Measurements from ENCODE around the gene PCA3.
"Not testable (repeated sequence)": the region's sequence is repeated elsewhere in the genome, so short reads cannot be mapped to it uniquely, and the experiment has no call there.

The PCA3 gene

DNA sequence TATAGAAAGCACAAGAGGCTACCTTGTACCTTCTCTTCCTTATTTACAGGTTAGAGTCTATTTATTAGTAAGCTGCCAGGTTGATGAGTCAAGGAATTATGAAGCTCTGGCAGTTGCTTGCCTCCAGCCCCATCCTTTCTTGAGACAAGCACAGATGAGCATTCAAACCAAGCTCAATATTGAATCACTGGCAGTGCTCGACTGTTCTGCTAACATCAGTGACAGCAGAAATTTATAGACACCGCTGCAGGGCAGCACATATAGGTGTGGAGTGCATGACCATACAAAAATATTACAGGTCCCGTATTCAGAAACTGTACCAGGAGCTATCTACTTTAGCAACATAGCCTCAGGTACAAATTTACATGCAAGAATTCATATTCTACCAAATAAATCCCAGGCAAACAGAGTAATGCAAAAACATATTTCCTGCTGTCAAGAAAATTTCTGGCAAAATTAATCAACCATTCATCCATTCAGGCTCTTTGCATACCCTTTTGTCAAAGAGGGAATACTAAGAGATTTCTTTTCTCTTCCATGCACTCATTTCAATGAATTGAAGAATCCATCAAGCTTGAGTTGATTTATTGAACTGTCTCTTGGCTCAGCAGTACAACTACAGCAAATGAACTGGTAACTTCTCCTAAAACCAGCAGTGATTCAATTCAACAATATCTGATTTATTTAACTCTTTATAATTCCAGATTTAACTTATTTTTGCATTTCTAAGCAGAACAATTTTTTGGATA, 26.9 kb upstream of the PCA3 start:
- in situ Hi-C loops (cut with MboI; ENCODE audit: low sequenced_read_pairs) = no loop called here
- H3K27me3 ChIP-seq (ENCODE audit: low read depth) = no peaks in the 10 kb centered on the region
- no peaks in the 10 kb centered on the region for H3K4me1 ChIP-seq
- no peak overlapping the region for H3K4me3 ChIP-seq
- H3K9me3 ChIP-seq = no peaks in the 10 kb centered on the region
- DNase-seq (ENCODE audit: low spot score in 2 of 2) = no peak
- no peaks in the 10 kb centered on the region for H3K36me3 ChIP-seq (replicated peaks)

DNA sequence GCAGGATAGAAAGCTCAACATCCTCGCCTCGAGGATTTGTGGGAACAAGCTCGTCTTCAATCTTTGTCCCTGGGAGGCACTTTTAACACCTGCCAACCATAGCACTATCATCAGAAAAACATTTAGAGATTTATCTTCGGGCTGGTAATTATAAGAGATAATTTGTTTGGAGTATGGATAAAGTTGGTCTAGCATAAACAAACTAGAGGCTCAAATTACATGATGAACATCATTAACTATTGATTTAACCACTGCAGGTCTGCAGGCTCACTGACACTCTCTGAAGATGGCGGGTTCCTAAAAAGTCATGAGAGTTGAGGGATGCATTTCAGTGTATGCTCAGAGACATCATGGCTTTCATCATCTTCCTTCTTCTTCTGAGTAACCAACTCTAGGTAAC, 25.8 kb upstream of the PCA3 start:
- Histone ChIP-seq H3K9me3 (no peaks in the 10 kb centered on the region), H3K27me3 (ENCODE audit: low read depth) (no peaks in the 10 kb centered on the region), H3K36me3 (replicated peaks) (no peaks in the 10 kb centered on the region), H3K4me3 (no peak overlapping the region), H3K4me1 (no peaks in the 10 kb centered on the region)
- DNase-seq (ENCODE audit: low spot score in 2 of 2) = no peak
- in situ Hi-C loops (cut with MboI; ENCODE audit: low sequenced_read_pairs) = no loop called here

DNA sequence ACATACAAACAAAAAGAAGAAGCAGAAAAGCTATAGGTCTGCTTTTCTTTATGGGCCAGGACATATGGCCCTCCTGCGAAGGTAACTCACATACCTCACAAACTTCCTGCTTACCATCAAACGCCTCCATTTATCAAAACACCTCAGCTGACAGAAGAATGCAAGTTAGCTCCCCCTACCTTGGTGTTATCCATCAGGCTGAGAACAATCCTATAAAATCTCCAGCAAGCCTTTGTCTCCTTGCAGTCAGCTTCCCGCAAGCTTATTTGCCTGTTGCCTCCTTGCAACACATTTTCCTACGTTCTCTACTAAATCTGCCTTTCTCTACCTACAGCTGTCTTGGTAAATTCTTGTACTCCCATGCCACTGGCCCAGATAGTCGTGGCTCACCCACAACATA, 22.7 kb upstream of the PCA3 start:
- Histone ChIP-seq H3K9me3 (no peaks in the 10 kb centered on the region; the same call in 1 of the 2 replicates), H3K4me1 (no peaks in the 10 kb centered on the region), H3K4me3 (no peak overlapping the region), H3K27me3 (ENCODE audit: low read depth) (no peaks in the 10 kb centered on the region), H3K36me3 (replicated peaks) (no peaks in the 10 kb centered on the region)
- DNase-seq (ENCODE audit: low spot score in 2 of 2) = no peak
- in situ Hi-C loops (cut with MboI; ENCODE audit: low sequenced_read_pairs) = no loop called here

DNA sequence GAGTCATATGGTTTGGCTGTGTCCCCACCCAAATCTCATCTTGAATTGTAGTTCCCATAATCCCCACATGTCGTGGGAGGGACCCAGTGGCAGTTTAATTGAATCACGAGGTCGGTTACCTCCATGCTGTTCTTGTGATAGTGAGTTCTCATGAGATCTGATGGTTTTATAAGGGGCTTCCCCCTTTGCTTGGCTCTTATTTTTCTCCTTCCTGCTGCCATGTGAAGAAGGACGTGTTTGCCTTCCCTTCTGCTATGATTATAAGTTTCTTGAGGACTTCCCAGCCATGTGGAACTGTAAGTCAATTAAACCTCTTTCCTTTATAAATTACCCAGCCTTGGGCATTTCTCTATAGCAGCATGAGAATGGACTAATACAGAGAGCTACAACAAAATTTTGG, 21.3 kb upstream of the PCA3 start:
- DNase-seq (ENCODE audit: low spot score in 2 of 2); H3K4me1 ChIP-seq; H3K36me3 ChIP-seq (replicated peaks); in situ Hi-C loops (cut with MboI; ENCODE audit: low sequenced_read_pairs); H3K4me3 ChIP-seq; H3K9me3 ChIP-seq; H3K27me3 ChIP-seq (ENCODE audit: low read depth): not testable (repeated sequence)

DNA sequence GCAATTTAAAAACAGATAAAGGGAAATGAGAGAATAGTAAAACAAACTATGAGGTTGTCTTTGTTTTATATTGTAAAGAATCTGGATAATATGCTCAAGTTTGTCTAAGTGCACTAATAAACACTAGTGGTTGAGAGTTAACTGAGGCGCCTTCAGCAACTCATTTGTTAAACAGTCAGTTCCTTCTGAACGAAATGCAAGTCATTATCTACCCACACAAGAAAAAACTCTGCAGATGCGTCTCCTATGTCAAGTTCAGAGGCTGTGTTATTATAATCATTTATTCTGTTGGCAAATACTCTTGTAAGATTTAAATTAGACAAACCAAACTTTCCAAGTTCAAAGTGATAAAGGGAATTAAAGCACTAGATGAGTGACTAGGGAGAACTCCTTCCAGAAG, 20.3 kb upstream of the PCA3 start:
- H3K4me1 ChIP-seq = no peaks in the 10 kb centered on the region
- H3K9me3 ChIP-seq = no peaks in the 10 kb centered on the region; the same call in 1 of the 2 replicates
- H3K36me3 ChIP-seq (replicated peaks) = no peaks in the 10 kb centered on the region
- no peaks in the 10 kb centered on the region for H3K27me3 ChIP-seq (ENCODE audit: low read depth)
- in situ Hi-C loops (cut with MboI; ENCODE audit: low sequenced_read_pairs) = no loop called here
- H3K4me3 ChIP-seq = no peak overlapping the region
- DNase-seq (ENCODE audit: low spot score in 2 of 2) = no peak

DNA sequence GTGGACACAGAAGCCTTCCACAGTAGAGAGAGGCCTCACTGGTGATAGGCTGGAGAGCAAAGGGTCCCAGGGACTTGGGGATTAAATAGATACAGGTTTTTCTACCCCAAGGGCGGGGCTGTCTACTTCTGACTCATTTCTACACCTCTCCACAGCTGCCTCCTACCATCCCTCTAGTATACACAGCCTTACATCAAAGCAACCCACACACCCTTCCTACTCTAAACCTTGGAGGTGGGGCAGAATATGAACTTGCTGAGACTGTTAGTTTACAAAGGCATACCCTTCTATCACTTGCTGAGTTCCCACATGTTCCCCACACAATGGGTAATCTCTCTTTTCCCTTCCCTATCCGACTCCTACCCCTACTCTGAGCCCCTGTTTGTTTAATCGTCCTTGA, 19.9 kb upstream of the PCA3 start:
- H3K9me3 ChIP-seq = no peaks in the 10 kb centered on the region; the same call in 1 of the 2 replicates
- no peak for DNase-seq (ENCODE audit: low spot score in 2 of 2)
- in situ Hi-C loops (cut with MboI; ENCODE audit: low sequenced_read_pairs) = no loop called here
- no peaks in the 10 kb centered on the region for H3K36me3 ChIP-seq (replicated peaks)
- H3K4me1 ChIP-seq = no peaks in the 10 kb centered on the region
- H3K4me3 ChIP-seq = no peak overlapping the region
- no peaks in the 10 kb centered on the region for H3K27me3 ChIP-seq (ENCODE audit: low read depth)

DNA sequence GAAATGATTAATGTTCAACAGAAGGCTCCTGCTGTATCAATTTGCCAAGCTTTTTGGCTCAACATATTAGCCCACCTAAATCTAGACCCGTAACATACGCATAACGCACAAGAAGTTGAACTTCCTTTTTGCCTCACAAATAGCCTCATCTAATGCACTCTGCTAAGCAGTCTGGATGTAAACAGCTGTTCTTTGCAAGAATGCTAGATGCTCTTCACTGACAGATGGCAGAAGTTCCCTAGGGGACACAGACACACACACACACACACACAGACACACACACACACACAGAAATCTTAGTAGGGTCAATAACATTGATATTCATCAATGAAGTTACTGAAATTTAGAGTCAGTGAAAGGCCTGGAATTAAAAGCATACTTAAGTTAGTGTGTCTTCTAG, 13.2 kb upstream of the PCA3 start:
- no peaks in the 10 kb centered on the region for H3K36me3 ChIP-seq (replicated peaks)
- no peaks in the 10 kb centered on the region for H3K4me1 ChIP-seq
- no peak overlapping the region for H3K4me3 ChIP-seq
- in situ Hi-C loops (cut with MboI; ENCODE audit: low sequenced_read_pairs) = no loop called here
- no peak for DNase-seq (ENCODE audit: low spot score in 2 of 2)
- peaks cover 3% of the 10 kb centered on the region; the same call in 1 of the 2 replicates for H3K27me3 ChIP-seq (ENCODE audit: low read depth)
- H3K9me3 ChIP-seq = no peaks in the 10 kb centered on the region

DNA sequence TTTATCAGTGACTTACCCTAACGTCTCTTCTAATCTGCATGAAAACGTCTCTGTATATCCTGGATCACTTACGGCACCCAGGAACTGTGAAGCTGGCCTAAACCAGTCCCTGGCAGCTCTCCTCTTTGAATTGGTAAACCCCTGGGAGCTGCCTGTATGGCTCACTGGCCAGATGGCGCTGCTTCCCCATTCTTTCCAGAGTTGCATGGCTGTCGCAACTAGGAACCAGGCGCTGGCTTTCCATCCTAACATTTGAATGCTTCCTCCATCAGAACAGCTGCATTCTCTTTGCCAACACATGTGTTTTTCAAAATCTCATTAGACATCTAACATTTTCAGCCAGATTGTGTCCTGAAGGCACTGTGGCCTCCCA, 8.0 kb upstream of the PCA3 start:
- Histone ChIP-seq H3K27me3 (ENCODE audit: low read depth) (peaks cover 6% of the 10 kb centered on the region), H3K9me3 (no peaks in the 10 kb centered on the region), H3K36me3 (replicated peaks) (no peaks in the 10 kb centered on the region), H3K4me3 (no peak overlapping the region), H3K4me1 (no peaks in the 10 kb centered on the region)
- in situ Hi-C loops (cut with MboI; ENCODE audit: low sequenced_read_pairs) = no loop called here
- peak; percentile 17 to 40 for DNase-seq (ENCODE audit: low spot score in 2 of 2)

DNA sequence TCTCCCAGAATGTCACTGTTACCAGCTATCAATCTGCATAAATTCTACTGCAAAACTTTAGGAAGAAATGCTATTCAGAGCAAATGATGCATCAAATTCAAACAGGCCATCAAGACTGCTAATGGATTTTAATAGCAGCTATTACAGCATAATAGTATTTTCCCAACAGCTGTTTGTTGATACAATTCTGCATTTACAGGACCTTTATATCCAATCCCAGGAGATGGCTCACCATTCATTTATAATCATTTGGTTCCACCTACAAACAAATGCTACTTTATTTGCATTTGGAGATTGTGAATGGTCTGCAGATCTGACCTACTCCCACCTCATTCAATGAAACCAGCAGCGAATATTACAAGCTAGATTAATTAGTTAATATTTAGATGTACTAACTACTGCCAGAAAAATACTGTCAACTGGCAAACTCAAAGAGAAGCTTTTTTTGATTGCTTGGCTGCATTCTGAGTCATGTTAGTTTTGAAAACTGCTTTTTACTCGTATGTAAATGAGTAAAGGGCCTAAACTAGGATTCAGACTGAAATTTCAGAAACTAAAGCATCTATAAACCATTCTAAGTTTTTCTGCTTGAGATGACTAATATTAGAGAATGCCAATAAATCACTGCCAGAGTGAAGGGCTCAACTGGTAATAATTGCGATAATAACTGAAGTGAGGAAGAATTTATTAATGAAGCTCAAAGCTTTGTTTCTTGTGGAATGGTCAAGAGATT, 7.1 kb upstream of the PCA3 start:
- H3K36me3 ChIP-seq (replicated peaks) = no peaks in the 10 kb centered on the region
- peaks cover 5% of the 10 kb centered on the region for H3K27me3 ChIP-seq (ENCODE audit: low read depth)
- H3K4me3 ChIP-seq = no peak overlapping the region
- in situ Hi-C loops (cut with MboI; ENCODE audit: low sequenced_read_pairs) = no loop called here
- no peaks in the 10 kb centered on the region for H3K4me1 ChIP-seq
- H3K9me3 ChIP-seq = no peaks in the 10 kb centered on the region
- DNase-seq (ENCODE audit: low spot score in 2 of 2) = no peak

DNA sequence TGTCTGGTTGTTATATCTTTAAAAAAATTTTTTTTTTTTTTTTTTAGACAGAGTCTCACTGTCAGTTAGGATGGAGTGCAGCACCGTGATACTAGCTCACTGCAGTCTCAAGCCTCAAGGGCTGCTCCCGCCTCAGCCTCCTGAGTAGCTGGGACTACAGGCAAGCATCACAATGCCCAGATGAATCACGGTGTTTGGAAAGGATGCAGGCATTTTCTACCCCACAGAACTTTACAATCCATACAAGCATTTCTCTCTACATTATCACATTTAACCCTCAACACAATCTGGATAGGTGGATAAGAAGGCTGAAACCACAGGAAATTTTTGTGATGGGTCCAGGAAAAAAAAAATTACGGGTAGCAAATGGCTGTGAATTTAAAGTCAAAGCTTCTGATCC, 5.8 kb upstream of the PCA3 start:
- Histone ChIP-seq H3K36me3 (replicated peaks) (no peaks in the 10 kb centered on the region), H3K27me3 (ENCODE audit: low read depth) (peaks cover 5% of the 10 kb centered on the region), H3K4me3 (no peak overlapping the region), H3K9me3 (no peaks in the 10 kb centered on the region), H3K4me1 (no peaks in the 10 kb centered on the region)
- in situ Hi-C loops (cut with MboI; ENCODE audit: low sequenced_read_pairs) = no loop called here
- no peak for DNase-seq (ENCODE audit: low spot score in 2 of 2)

DNA sequence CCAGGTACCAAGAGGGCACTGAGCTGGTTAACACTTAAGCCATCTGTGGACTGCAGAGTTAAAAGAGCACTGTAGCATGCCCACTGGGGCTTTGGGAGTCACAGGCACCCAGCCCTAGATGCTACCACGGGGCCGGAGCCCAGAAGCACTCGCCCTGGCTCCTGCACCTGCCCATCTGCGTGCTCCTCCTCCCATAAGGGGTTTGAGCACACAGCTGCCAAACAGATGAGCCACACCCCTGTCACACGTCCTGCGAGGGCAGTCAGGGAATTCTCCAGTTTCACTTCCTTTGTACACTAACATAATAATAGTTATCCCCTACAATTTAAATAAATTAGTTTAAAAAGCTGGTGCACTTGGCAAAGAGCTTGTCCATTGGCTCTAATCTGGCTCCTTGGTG, 4.5 kb upstream of the PCA3 start:
- H3K27me3 ChIP-seq (ENCODE audit: low read depth) = peaks cover 5% of the 10 kb centered on the region
- no peaks in the 10 kb centered on the region for H3K36me3 ChIP-seq (replicated peaks)
- no peak for DNase-seq (ENCODE audit: low spot score in 2 of 2)
- H3K4me1 ChIP-seq = no peaks in the 10 kb centered on the region
- in situ Hi-C loops (cut with MboI; ENCODE audit: low sequenced_read_pairs) = no loop called here
- H3K9me3 ChIP-seq = no peaks in the 10 kb centered on the region
- no peak overlapping the region for H3K4me3 ChIP-seq

DNA sequence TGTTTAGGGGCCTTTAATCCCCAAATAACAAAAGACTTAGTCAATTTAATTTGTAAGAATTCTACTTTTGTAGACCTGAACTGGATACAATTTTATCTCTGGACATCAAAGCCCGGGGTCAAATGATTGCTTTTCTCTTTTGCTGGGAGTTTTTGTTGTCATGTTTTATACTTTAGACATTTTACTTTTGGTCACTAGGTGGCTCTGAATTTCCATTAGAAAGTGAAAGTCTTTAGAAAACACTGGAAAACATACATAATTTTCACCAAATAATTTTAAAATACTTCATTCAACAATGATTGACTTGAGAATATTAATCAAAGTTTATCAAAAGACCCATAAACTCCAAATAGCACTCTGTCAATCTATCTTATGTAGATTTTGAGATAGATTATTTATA, 2.8 kb upstream of the PCA3 start:
- no peak overlapping the region for H3K4me3 ChIP-seq
- DNase-seq (ENCODE audit: low spot score in 2 of 2) = no peak
- H3K9me3 ChIP-seq = no peaks in the 10 kb centered on the region
- H3K4me1 ChIP-seq = no peaks in the 10 kb centered on the region
- in situ Hi-C loops (cut with MboI; ENCODE audit: low sequenced_read_pairs) = no loop called here
- H3K27me3 ChIP-seq (ENCODE audit: low read depth) = peaks cover 5% of the 10 kb centered on the region
- H3K36me3 ChIP-seq (replicated peaks) = no peaks in the 10 kb centered on the region

DNA sequence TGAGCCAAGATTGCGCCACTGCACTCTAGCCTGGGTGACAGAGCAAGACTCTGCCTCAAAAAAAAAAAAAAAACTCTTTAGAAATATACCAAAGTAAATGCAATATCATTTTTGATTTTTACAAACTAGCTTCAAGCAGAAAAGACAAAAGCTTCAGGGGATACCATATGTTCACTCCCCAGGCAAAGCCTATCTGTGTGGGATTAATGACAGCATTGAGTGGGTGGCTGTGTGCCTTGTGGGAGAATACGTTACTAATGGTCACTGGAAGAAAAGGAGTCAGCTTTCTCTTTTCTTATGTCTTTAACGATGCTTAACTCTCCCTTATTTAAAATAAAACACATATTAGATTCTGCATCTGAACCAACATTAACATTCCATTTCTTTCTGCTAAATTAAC, 1.9 kb downstream of the PCA3 start:
- Histone ChIP-seq H3K9me3 (no peaks in the 10 kb centered on the region), H3K27me3 (ENCODE audit: low read depth) (peaks cover 5% of the 10 kb centered on the region; the same call in 1 of the 2 replicates)
- in situ Hi-C loops (cut with MboI; ENCODE audit: low sequenced_read_pairs) = no loop called here

DNA sequence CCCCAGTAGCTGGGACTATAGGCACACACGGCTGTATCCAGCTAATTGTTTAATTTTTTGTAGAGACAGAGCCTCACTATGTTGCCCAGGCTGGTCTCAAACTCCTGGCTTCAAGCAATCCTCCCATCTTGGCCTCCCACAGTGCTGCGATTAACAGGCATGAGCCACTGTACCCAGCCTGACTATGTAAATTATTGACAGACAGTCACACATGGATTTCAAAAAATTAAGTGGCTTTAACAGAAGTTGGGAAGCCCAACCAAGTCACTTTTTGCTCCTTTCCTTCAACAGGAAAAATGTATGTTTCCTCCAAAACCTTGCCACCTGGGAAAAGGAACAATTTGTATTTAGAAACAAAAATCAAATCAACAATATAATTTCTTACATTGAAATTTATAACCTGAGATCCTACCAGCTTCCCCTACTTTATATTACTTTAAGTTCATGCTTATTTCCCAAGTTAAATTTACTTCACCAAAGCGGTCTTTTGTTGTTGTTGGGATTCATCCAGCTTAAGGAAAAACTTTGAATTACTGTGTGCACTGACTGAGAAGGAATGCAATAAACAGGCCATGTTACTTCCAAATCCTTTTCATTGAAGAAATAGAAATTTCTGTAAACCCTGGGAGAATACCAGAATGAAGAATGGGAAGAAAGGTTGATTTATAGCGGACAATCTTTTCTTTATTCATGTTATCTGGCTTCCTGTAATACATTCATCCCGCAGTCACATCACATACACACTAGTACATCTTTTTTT, 8.6 kb downstream of the PCA3 start:
- in situ Hi-C loops (cut with MboI; ENCODE audit: low sequenced_read_pairs) = no loop called here
- peaks cover 8% of the 10 kb centered on the region; the same call in 1 of the 2 replicates for H3K27me3 ChIP-seq (ENCODE audit: low read depth)
- no peaks in the 10 kb centered on the region for H3K9me3 ChIP-seq
- DNase-seq (ENCODE audit: low spot score in 2 of 2) = no peak
- H3K4me1 ChIP-seq = no peaks in the 10 kb centered on the region
- H3K36me3 ChIP-seq (replicated peaks) = no peaks in the 10 kb centered on the region
- H3K4me3 ChIP-seq = no peak overlapping the region

More for the DNA sequence above, 1.9 kb downstream of the PCA3 start:
- DNase-seq (ENCODE audit: low spot score in 2 of 2) = no peak
- Histone ChIP-seq H3K36me3 (replicated peaks) (no peaks in the 10 kb centered on the region), H3K4me1 (no peaks in the 10 kb centered on the region), H3K4me3 (no peak overlapping the region)
